Measurements from ENCODE around the gene A2M. TPM values are rescaled to one million over a fixed set of nuclear protein-coding genes. Genes with fewer than 3 reads are reported as not detected.
"Not testable (repeated sequence)": the region's sequence is repeated elsewhere in the genome, so short reads cannot be mapped to it uniquely, and the experiment has no call there.

A2M gene
- total and polyA plus RNA-seq, 4 donors = 268 to 2,389 (median 1,708) TPM

- no peaks in the 10 kb centered on the region for H3K36me3 ChIP-seq (ENCODE audit: control insufficient read depth in 1 of 2, insufficient read depth in 2 of 2, low read length in 1 of 2)
- H3K4me1 ChIP-seq (ENCODE audit: control insufficient read depth in 1 of 2, insufficient read depth in 2 of 2, low read length in 2 of 2) = no peaks in the 10 kb centered on the region
- H3K9me3 ChIP-seq (ENCODE audit: control insufficient read depth, low read length) = peaks cover 4% of the 10 kb centered on the region
- intact Hi-C loops (cut with DNase I) = no loop called here
- no peak for ATAC-seq (ENCODE audit: low FRiP score)
- H3K27ac ChIP-seq (ENCODE audit: low read depth in 1 of 2, low read length in 2 of 2) = no peak overlapping the region
- no peak for DNase-seq
- H3K4me3 ChIP-seq (ENCODE audit: low read length in 2 of 2) = no peak overlapping the region
- H3K27me3 ChIP-seq (ENCODE audit: control insufficient read depth in 1 of 2, insufficient read depth in 2 of 2, low read length in 1 of 2) = no peaks in the 10 kb centered on the region
- 75 to 79% methylated on average over 2 of the region's 2 CpGs for WGBS, 2 donors
These were observed 27.4 kb upstream of the A2M start for GRCh38 chr12:9143137-9143536.

- H3K4me3 ChIP-seq (ENCODE audit: low read length in 2 of 2); H3K27me3 ChIP-seq (ENCODE audit: control insufficient read depth in 1 of 2, insufficient read depth in 2 of 2, low read length in 1 of 2); DNase-seq; ATAC-seq (ENCODE audit: low FRiP score); H3K36me3 ChIP-seq (ENCODE audit: control insufficient read depth in 1 of 2, insufficient read depth in 2 of 2, low read length in 1 of 2); H3K4me1 ChIP-seq (ENCODE audit: control insufficient read depth in 1 of 2, insufficient read depth in 2 of 2, low read length in 2 of 2); H3K27ac ChIP-seq (ENCODE audit: low read depth in 1 of 2, low read length in 2 of 2); intact Hi-C loops (cut with DNase I); H3K9me3 ChIP-seq (ENCODE audit: control insufficient read depth, low read length): not testable (repeated sequence)
- 24 to 34% methylated on average over 2 of the region's 2 CpGs for WGBS, 2 donors
These were observed 24.0 kb upstream of the A2M start for GRCh38 chr12:9139588-9140290.

DNA sequence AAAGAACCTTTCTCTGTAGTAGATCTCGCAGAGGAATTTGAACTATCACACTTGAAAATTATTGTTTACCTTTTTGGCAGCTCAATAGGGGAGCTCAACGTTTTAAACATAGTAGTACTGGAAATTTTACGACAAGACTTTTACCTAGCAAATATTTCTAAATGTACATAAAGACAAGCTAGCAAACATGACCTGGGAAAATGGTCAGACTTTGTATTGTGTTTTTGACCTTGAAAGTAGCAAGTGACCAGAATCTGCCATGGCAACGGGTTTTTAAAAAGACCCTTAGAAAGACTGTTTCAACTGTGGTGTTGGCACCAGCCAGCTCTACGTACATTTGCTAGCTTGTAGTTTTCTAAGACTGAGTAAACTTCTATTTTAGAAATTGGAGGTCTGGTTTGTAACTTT is 20.2 kb upstream of the A2M start:
- Histone ChIP-seq H3K36me3 (ENCODE audit: control insufficient read depth in 1 of 2, insufficient read depth in 2 of 2, low read length in 1 of 2) (no peaks in the 10 kb centered on the region), H3K27me3 (ENCODE audit: control insufficient read depth in 1 of 2, insufficient read depth in 2 of 2, low read length in 1 of 2) (no peaks in the 10 kb centered on the region), H3K4me3 (ENCODE audit: low read length in 2 of 2) (no peak overlapping the region), H3K27ac (ENCODE audit: low read depth in 1 of 2, low read length in 2 of 2) (no peak overlapping the region), H3K9me3 (ENCODE audit: control insufficient read depth, low read length) (no peaks in the 10 kb centered on the region), H3K4me1 (ENCODE audit: control insufficient read depth in 1 of 2, insufficient read depth in 2 of 2, low read length in 2 of 2) (no peaks in the 10 kb centered on the region)
- DNase-seq (no peak), ATAC-seq (ENCODE audit: low FRiP score) (no peak)
- intact Hi-C loops (cut with DNase I) = no loop called here
- 80 to 82% methylated on average over 5 of the region's 5 CpGs for WGBS, 2 donors

DNA sequence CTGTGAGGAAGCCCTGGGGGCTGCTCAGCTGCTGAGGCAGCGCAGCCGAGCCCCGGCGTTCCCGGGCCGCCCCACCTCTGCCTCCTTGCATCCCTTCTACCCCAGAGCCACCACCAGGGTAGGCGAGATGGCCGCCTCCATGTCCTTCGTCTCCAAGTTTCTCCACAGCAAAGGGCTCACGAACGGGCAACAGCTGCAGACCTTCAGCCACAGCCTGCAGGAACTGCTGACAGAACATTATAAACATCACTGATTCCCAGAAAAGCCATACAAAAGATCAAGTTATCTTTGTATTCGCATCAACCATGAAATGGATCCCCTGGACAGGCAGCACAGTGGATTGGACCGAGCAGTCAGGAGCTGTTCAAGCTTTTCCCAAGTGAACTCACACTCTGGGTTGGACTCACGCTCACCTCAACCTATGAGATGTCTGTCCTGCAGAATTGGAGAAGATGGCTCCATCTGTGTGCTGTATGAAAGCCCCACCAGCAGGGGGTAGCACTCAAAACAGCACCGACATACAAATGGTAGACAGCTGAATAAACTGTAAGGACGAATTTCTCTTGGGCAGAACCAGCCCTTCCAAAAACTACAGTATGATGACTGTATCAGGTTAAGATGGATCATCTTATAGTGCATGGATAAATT is 19.4 kb upstream of the A2M start:
- ATAC-seq (ENCODE audit: low FRiP score) (no peak), DNase-seq (no peak)
- Histone ChIP-seq H3K4me1 (ENCODE audit: control insufficient read depth in 1 of 2, insufficient read depth in 2 of 2, low read length in 2 of 2) (no peaks in the 10 kb centered on the region), H3K27ac (ENCODE audit: low read depth in 1 of 2, low read length in 2 of 2) (no peak overlapping the region), H3K9me3 (ENCODE audit: control insufficient read depth, low read length) (no peaks in the 10 kb centered on the region), H3K4me3 (ENCODE audit: low read length in 2 of 2) (no peak overlapping the region), H3K27me3 (ENCODE audit: control insufficient read depth in 1 of 2, insufficient read depth in 2 of 2, low read length in 1 of 2) (no peaks in the 10 kb centered on the region), H3K36me3 (ENCODE audit: control insufficient read depth in 1 of 2, insufficient read depth in 2 of 2, low read length in 1 of 2) (no peaks in the 10 kb centered on the region)
- intact Hi-C loops (cut with DNase I) = no loop called here
- WGBS, 2 donors = 85 to 91% methylated on average over 16 of the region's 16 CpGs

GRCh38 chr12:9133216-9133916 is 17.6 kb upstream of the A2M start:
- H3K27ac ChIP-seq (ENCODE audit: low read depth in 1 of 2, low read length in 2 of 2) = no peak overlapping the region
- ATAC-seq (ENCODE audit: low FRiP score) (no peak), DNase-seq (no peak)
- intact Hi-C loops (cut with DNase I) = no loop called here
- no peaks in the 10 kb centered on the region for H3K36me3 ChIP-seq (ENCODE audit: control insufficient read depth in 1 of 2, insufficient read depth in 2 of 2, low read length in 1 of 2)
- WGBS, 2 donors = 14 to 28% methylated on average over 1 of the region's 1 CpG
- no peaks in the 10 kb centered on the region for H3K9me3 ChIP-seq (ENCODE audit: control insufficient read depth, low read length)
- no peak overlapping the region for H3K4me3 ChIP-seq (ENCODE audit: low read length in 2 of 2)
- H3K4me1 ChIP-seq (ENCODE audit: control insufficient read depth in 1 of 2, insufficient read depth in 2 of 2, low read length in 2 of 2) = no peaks in the 10 kb centered on the region
- no peaks in the 10 kb centered on the region for H3K27me3 ChIP-seq (ENCODE audit: control insufficient read depth in 1 of 2, insufficient read depth in 2 of 2, low read length in 1 of 2)

DNA sequence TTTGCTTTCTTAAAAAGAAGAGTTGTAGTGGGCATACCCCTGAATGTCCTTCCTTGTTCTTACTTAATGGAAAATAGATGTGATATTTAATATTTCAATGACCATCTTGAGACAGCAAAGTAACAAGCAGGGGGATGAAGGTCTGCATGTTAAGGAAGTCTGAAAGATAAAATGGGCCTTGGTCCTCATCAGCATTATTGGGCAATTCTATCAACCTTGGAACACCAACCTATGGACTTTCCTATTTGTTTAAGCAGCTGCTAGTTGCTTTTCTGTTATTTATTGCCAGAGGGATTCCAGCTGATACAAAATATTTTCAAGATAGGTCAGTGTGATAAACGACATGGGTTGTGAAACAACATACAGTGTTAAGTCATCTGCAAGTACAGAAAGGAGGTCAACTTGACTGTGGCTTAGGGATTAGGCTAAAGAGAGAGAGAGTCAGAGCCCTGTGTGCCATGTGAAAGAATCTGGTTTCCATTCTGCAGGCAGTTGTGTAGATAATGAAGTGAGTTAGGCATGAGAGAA is 16.4 kb upstream of the A2M start:
- ATAC-seq (ENCODE audit: low FRiP score) (no peak), DNase-seq (no peak)
- no peaks in the 10 kb centered on the region for H3K27me3 ChIP-seq (ENCODE audit: control insufficient read depth in 1 of 2, insufficient read depth in 2 of 2, low read length in 1 of 2)
- no peak overlapping the region for H3K4me3 ChIP-seq (ENCODE audit: low read length in 2 of 2)
- 50 to 53% methylated on average over 1 of the region's 1 CpG for WGBS, 2 donors
- no peaks in the 10 kb centered on the region for H3K9me3 ChIP-seq (ENCODE audit: control insufficient read depth, low read length)
- H3K27ac ChIP-seq (ENCODE audit: low read depth in 1 of 2, low read length in 2 of 2) = no peak overlapping the region
- no peaks in the 10 kb centered on the region for H3K36me3 ChIP-seq (ENCODE audit: control insufficient read depth in 1 of 2, insufficient read depth in 2 of 2, low read length in 1 of 2)
- no peaks in the 10 kb centered on the region for H3K4me1 ChIP-seq (ENCODE audit: control insufficient read depth in 1 of 2, insufficient read depth in 2 of 2, low read length in 2 of 2)
- intact Hi-C loops (cut with DNase I) = no loop called here

- Histone ChIP-seq H3K27me3 (ENCODE audit: control insufficient read depth in 1 of 2, insufficient read depth in 2 of 2, low read length in 1 of 2) (no peaks in the 10 kb centered on the region), H3K36me3 (ENCODE audit: control insufficient read depth in 1 of 2, insufficient read depth in 2 of 2, low read length in 1 of 2) (no peaks in the 10 kb centered on the region), H3K27ac (ENCODE audit: low read depth in 1 of 2, low read length in 2 of 2) (no peak overlapping the region), H3K4me3 (ENCODE audit: low read length in 2 of 2) (no peak overlapping the region), H3K4me1 (ENCODE audit: control insufficient read depth in 1 of 2, insufficient read depth in 2 of 2, low read length in 2 of 2) (no peaks in the 10 kb centered on the region), H3K9me3 (ENCODE audit: control insufficient read depth, low read length) (no peaks in the 10 kb centered on the region)
- intact Hi-C loops (cut with DNase I) = no loop called here
- ATAC-seq (ENCODE audit: low FRiP score) (no peak), DNase-seq (no peak)
- 62 to 93% methylated on average over 2 of the region's 2 CpGs for WGBS, 2 donors
These were observed 14.5 kb upstream of the A2M start for GRCh38 chr12:9130244-9130643.

DNA sequence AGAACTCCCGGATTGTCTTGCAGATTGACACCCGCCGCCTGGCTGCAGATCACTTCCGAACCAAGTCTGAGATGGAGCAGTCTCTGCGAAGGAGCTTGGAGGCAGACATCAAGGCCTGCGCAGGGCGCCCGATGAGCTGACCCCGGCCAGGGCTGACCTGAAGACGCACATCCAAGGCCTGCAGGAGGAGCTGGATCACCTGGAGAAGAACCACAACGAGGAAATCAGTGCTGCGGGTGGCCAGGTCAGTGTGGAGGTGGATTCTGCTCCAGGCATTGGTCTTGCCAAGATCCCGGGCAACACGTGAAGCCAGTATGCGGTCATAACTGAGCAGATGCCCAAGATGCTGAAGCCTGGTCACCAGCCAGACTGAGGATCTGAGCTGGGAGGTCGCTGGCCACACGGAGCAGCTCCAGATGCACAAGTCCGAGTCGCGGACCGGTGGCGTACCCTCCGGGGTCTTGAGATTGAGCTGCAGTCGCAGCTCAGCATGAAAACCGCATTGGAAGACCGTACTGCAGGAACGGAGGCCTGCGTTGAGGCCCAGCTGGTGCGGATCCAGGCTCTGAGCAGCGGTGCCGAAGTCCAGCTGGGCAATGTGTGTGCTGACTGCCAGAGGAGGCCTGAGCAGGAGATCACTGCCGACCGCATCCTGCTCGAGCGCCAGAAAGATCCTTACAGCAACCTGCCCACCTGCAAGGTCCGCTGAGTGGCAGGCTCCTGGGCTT is 12.4 kb upstream of the A2M start:
- intact Hi-C loops (cut with DNase I) = no loop called here
- Histone ChIP-seq H3K9me3 (ENCODE audit: control insufficient read depth, low read length) (no peaks in the 10 kb centered on the region), H3K4me3 (ENCODE audit: low read length in 2 of 2) (no peak overlapping the region), H3K27ac (ENCODE audit: low read depth in 1 of 2, low read length in 2 of 2) (no peak overlapping the region), H3K36me3 (ENCODE audit: control insufficient read depth in 1 of 2, insufficient read depth in 2 of 2, low read length in 1 of 2) (no peaks in the 10 kb centered on the region), H3K4me1 (ENCODE audit: control insufficient read depth in 1 of 2, insufficient read depth in 2 of 2, low read length in 2 of 2) (no peaks in the 10 kb centered on the region), H3K27me3 (ENCODE audit: control insufficient read depth in 1 of 2, insufficient read depth in 2 of 2, low read length in 1 of 2) (no peaks in the 10 kb centered on the region)
- ATAC-seq (ENCODE audit: low FRiP score) (peak; percentile 11), DNase-seq (peak in 1 of 2 donors; percentile 46)
- 94% methylated on average over 36 of the region's 36 CpGs for WGBS, 2 donors

Data from aorta (tissue), 5 donors.